WTC11 (cell line): Measurements from ENCODE around the gene SORCS2.

Experiments
- ATF6 ChIP-seq: sonication (generic); formaldehyde crosslinking; IDR thresholded peaks from 2 replicates; pipeline ENCODE4 v1.8.1; 2023; ENCODE audit warnings: mild to moderate bottlenecking, missing genetic modification reagents
- CDX4 ChIP-seq: fragments of 250-450 bp; sonication (Bioruptor Pico); IDR thresholded peaks from 2 replicates; pipeline ENCODE4 v1.9.0; 2021; ENCODE audit warnings: moderate library complexity, mild to moderate bottlenecking, inconsistent platforms, borderline replicate concordance
- CTCF ChIP-seq: fragments of 200-600 bp; IDR thresholded peaks from 2 replicates; pipeline ENCODE4 v1.8.0; 2022; ENCODE audit warnings: antibody characterized with exemption
- FOXJ3 ChIP-seq: sonication (generic); formaldehyde crosslinking; IDR thresholded peaks from 2 replicates; pipeline ENCODE4 v1.9.0; 2021; ENCODE audit warnings: missing genetic modification reagents, mild to moderate bottlenecking, borderline replicate concordance
- MAX ChIP-seq: sonication (generic); formaldehyde crosslinking; IDR thresholded peaks from 2 replicates; pipeline ENCODE4 v1.8.0; 2022; ENCODE audit warnings: mild to moderate bottlenecking, missing genetic modification reagents
- NFYB ChIP-seq: sonication (generic); formaldehyde crosslinking; conservative IDR thresholded peaks from 2 replicates; pipeline ENCODE4 v1.8.0; 2022; ENCODE audit warnings: low read depth, missing genetic modification reagents
- STAT6 ChIP-seq: sonication (generic); formaldehyde crosslinking; conservative IDR thresholded peaks from 2 replicates; pipeline ENCODE4 v1.8.1; 2023; ENCODE audit warnings: mild to moderate bottlenecking, low read depth, missing genetic modification reagents, moderate library complexity
- TEAD4 ChIP-seq: sonication (generic); formaldehyde crosslinking; IDR thresholded peaks from 2 replicates; pipeline ENCODE4 v1.8.0; 2022; ENCODE audit warnings: mild to moderate bottlenecking, missing genetic modification reagents
- ZBTB43 ChIP-seq: sonication (generic); formaldehyde crosslinking; IDR thresholded peaks from 2 replicates; pipeline ENCODE4 v1.8.1; 2023; ENCODE audit warnings: mild to moderate bottlenecking, missing genetic modification reagents

- TF ChIP-seq CTCF = no peak
- TF ChIP-seq NFYB = no peak
- no peak for TF ChIP-seq ZBTB43 (CRISPR knock-in tag)
- no peak for TF ChIP-seq ATF6
- no peak for TF ChIP-seq CDX4 (CRISPR knock-in tag)
- TF ChIP-seq FOXJ3 (CRISPR knock-in tag) = no peak
- TF ChIP-seq MAX (CRISPR knock-in tag) = no peak
- TF ChIP-seq STAT6 (CRISPR knock-in tag) = no peak
- no peak for TF ChIP-seq TEAD4
These were observed 438.4 kb downstream of the SORCS2 start for GRCh38 chr4:7630568-7631287.
